ENCODE results near the gene VPS13C. TPM values are rescaled to one million over a fixed set of nuclear protein-coding genes. Genes with fewer than 3 reads are reported as not detected.

The VPS13C gene
- total and polyA plus RNA-seq, 5 donors from 2014 or later: 11.2 to 150 (median 14.3) TPM

- Mint-ChIP-seq H3K4me3 (peak overlapping the region; percentile 90 to 97 (median 94)), H3K27me3 (peaks cover 15% of the 10 kb centered on the region), H3K4me1 (peaks cover 33 to 67% (median 48%) of the 10 kb centered on the region in 4 donors), H3K9me3 (no peaks in the 10 kb centered on the region), H3K36me3 (peaks cover 10% of the 10 kb centered on the region), H3K27ac (peak overlapping the region; percentile 94 to 100 (median 96))
- Histone ChIP-seq H3K36me3 (ENCODE audit: control insufficient read depth, insufficient read depth, low read length) (no peaks in the 10 kb centered on the region), H3K4me3 (ENCODE audit: low read depth, low read length) (peak overlapping the region; percentile 96), H3K4me1 (ENCODE audit: control insufficient read depth, insufficient read depth, low read length, poor library complexity, severe bottlenecking) (peaks cover 25% of the 10 kb centered on the region), H3K27me3 (ENCODE audit: control insufficient read depth, insufficient read depth, low read length) (no peaks in the 10 kb centered on the region), H3K9me3 (ENCODE audit: control insufficient read depth in 2 of 2, low read length in 2 of 2) (no peaks in the 10 kb centered on the region), H3K27ac (ENCODE audit: insufficient read depth, low read length, poor library complexity, severe bottlenecking) (peak overlapping the region; percentile 91)
- DNase-seq: peak; percentile 47 to 88 (median 68)
- ATAC-seq (ENCODE audit: low read depth in 2 of 2): peak; percentile 57 to 58
Observed at GRCh38 chr15:62059816-62060112, 483 bp downstream of the VPS13C start.

- Histone ChIP-seq H3K36me3 (ENCODE audit: control insufficient read depth, insufficient read depth, low read length) (no peaks in the 10 kb centered on the region), H3K4me1 (ENCODE audit: control insufficient read depth, insufficient read depth, low read length, poor library complexity, severe bottlenecking) (peaks cover 28% of the 10 kb centered on the region), H3K27ac (ENCODE audit: insufficient read depth, low read length, poor library complexity, severe bottlenecking) (peak overlapping the region; percentile 91), H3K9me3 (ENCODE audit: control insufficient read depth in 2 of 2, low read length in 2 of 2) (no peaks in the 10 kb centered on the region), H3K4me3 (ENCODE audit: low read depth, low read length) (peak overlapping the region; percentile 96), H3K27me3 (ENCODE audit: control insufficient read depth, insufficient read depth, low read length) (no peaks in the 10 kb centered on the region)
- H3K4me3 Mint-ChIP-seq: peak overlapping the region; percentile 90 to 97 (median 94)
- H3K9me3 Mint-ChIP-seq: no peaks in the 10 kb centered on the region
- H3K36me3 Mint-ChIP-seq: peaks cover 10% of the 10 kb centered on the region
- peak overlapping the region; percentile 94 to 100 (median 96) for H3K27ac Mint-ChIP-seq
- peak in 1 of 3 donors; percentile 29 for DNase-seq
- peaks cover 15% of the 10 kb centered on the region for H3K27me3 Mint-ChIP-seq
- no peak for ATAC-seq (ENCODE audit: low read depth in 2 of 2)
- peaks cover 33 to 72% (median 52%) of the 10 kb centered on the region in 4 donors for H3K4me1 Mint-ChIP-seq
Observed at GRCh38 chr15:62059108-62059815, 985 bp downstream of the VPS13C start.

GRCh38 chr15:62058327-62059028 is 1.8 kb downstream of the VPS13C start:
- ATAC-seq (ENCODE audit: low read depth in 2 of 2) (no peak), DNase-seq (no peak)
- peaks cover 10% of the 10 kb centered on the region for H3K36me3 Mint-ChIP-seq
- peaks cover 35 to 75% (median 55%) of the 10 kb centered on the region in 4 donors for H3K4me1 Mint-ChIP-seq
- H3K27ac Mint-ChIP-seq: peak overlapping the region in 2 of 3 donors; percentile 31 to 96
- peaks cover 7% of the 10 kb centered on the region for H3K27me3 Mint-ChIP-seq
- Histone ChIP-seq H3K36me3 (ENCODE audit: control insufficient read depth, insufficient read depth, low read length) (no peaks in the 10 kb centered on the region), H3K27me3 (ENCODE audit: control insufficient read depth, insufficient read depth, low read length) (no peaks in the 10 kb centered on the region), H3K4me3 (ENCODE audit: low read depth, low read length) (peak overlapping the region; percentile 96), H3K9me3 (ENCODE audit: control insufficient read depth in 2 of 2, low read length in 2 of 2) (no peaks in the 10 kb centered on the region), H3K27ac (ENCODE audit: insufficient read depth, low read length, poor library complexity, severe bottlenecking) (peak overlapping the region; percentile 91), H3K4me1 (ENCODE audit: control insufficient read depth, insufficient read depth, low read length, poor library complexity, severe bottlenecking) (peaks cover 34% of the 10 kb centered on the region)
- H3K4me3 Mint-ChIP-seq: peak overlapping the region; percentile 90 to 97 (median 94)
- no peaks in the 10 kb centered on the region for H3K9me3 Mint-ChIP-seq

GRCh38 chr15:62057341-62057980 is 2.8 kb downstream of the VPS13C start:
- DNase-seq: no peak
- Histone ChIP-seq H3K36me3 (ENCODE audit: control insufficient read depth, insufficient read depth, low read length) (no peaks in the 10 kb centered on the region), H3K4me1 (ENCODE audit: control insufficient read depth, insufficient read depth, low read length, poor library complexity, severe bottlenecking) (peaks cover 44% of the 10 kb centered on the region), H3K4me3 (ENCODE audit: low read depth, low read length) (peak overlapping the region; percentile 96), H3K27ac (ENCODE audit: insufficient read depth, low read length, poor library complexity, severe bottlenecking) (peak overlapping the region; percentile 14), H3K27me3 (ENCODE audit: control insufficient read depth, insufficient read depth, low read length) (no peaks in the 10 kb centered on the region), H3K9me3 (ENCODE audit: control insufficient read depth in 2 of 2, low read length in 2 of 2) (no peaks in the 10 kb centered on the region)
- H3K36me3 Mint-ChIP-seq: peaks cover 10% of the 10 kb centered on the region
- no peak for ATAC-seq (ENCODE audit: low read depth in 2 of 2)
- no peak overlapping the region for H3K27ac Mint-ChIP-seq
- no peaks in the 10 kb centered on the region for H3K9me3 Mint-ChIP-seq
- H3K27me3 Mint-ChIP-seq: peaks cover 6% of the 10 kb centered on the region
- peaks cover 38 to 75% (median 59%) of the 10 kb centered on the region in 4 donors for H3K4me1 Mint-ChIP-seq
- peak overlapping the region in 3 of 4 donors; percentile 16 to 54 (median 22) for H3K4me3 Mint-ChIP-seq

GRCh38 chr15:62054979-62055378 is 5.3 kb downstream of the VPS13C start:
- no peaks in the 10 kb centered on the region for H3K9me3 ChIP-seq (ENCODE audit: control insufficient read depth in 2 of 2, low read length in 2 of 2)
- Mint-ChIP-seq H3K36me3 (peaks cover 12% of the 10 kb centered on the region), H3K4me1 (peaks cover 30 to 76% (median 58%) of the 10 kb centered on the region in 4 donors), H3K27ac (peak overlapping the region in 2 of 3 donors; percentile 11 to 94), H3K4me3 (no peak overlapping the region), H3K9me3 (peaks cover 0 to 2% (median 0%) of the 10 kb centered on the region in 7 donors), H3K27me3 (no peaks in the 10 kb centered on the region)
- H3K4me3 ChIP-seq (ENCODE audit: low read depth, low read length): peak overlapping the region; percentile 1
- peaks cover 41% of the 10 kb centered on the region for H3K4me1 ChIP-seq (ENCODE audit: control insufficient read depth, insufficient read depth, low read length, poor library complexity, severe bottlenecking)
- H3K27me3 ChIP-seq (ENCODE audit: control insufficient read depth, insufficient read depth, low read length): no peaks in the 10 kb centered on the region
- no peaks in the 10 kb centered on the region for H3K36me3 ChIP-seq (ENCODE audit: control insufficient read depth, insufficient read depth, low read length)
- no peak for DNase-seq
- ATAC-seq (ENCODE audit: low read depth in 2 of 2): no peak
- H3K27ac ChIP-seq (ENCODE audit: insufficient read depth, low read length, poor library complexity, severe bottlenecking): no peak overlapping the region

- peaks cover 18% of the 10 kb centered on the region for H3K36me3 Mint-ChIP-seq
- peak overlapping the region in 2 of 4 donors; percentile 18 to 33 for H3K4me3 Mint-ChIP-seq
- H3K9me3 Mint-ChIP-seq: peaks cover 0 to 2% (median 0%) of the 10 kb centered on the region in 7 donors
- Histone ChIP-seq H3K27ac (ENCODE audit: insufficient read depth, low read length, poor library complexity, severe bottlenecking) (no peak overlapping the region), H3K9me3 (ENCODE audit: control insufficient read depth in 2 of 2, low read length in 2 of 2) (no peaks in the 10 kb centered on the region), H3K27me3 (ENCODE audit: control insufficient read depth, insufficient read depth, low read length) (no peaks in the 10 kb centered on the region), H3K4me1 (ENCODE audit: control insufficient read depth, insufficient read depth, low read length, poor library complexity, severe bottlenecking) (peaks cover 32% of the 10 kb centered on the region), H3K36me3 (ENCODE audit: control insufficient read depth, insufficient read depth, low read length) (no peaks in the 10 kb centered on the region), H3K4me3 (ENCODE audit: low read depth, low read length) (peak overlapping the region; percentile 39)
- peaks cover 26 to 73% (median 58%) of the 10 kb centered on the region in 4 donors for H3K4me1 Mint-ChIP-seq
- H3K27ac Mint-ChIP-seq: peak overlapping the region; percentile 2 to 56 (median 2)
- no peaks in the 10 kb centered on the region for H3K27me3 Mint-ChIP-seq
- ATAC-seq (ENCODE audit: low read depth in 2 of 2) (no peak), DNase-seq (no peak)
Observed at GRCh38 chr15:62053439-62054085, 6.7 kb downstream of the VPS13C start.

GRCh38 chr15:62052713-62053112 is 7.5 kb downstream of the VPS13C start:
- Mint-ChIP-seq H3K36me3 (peaks cover 18% of the 10 kb centered on the region), H3K27ac (peak overlapping the region in 2 of 3 donors; percentile 56 to 88), H3K4me3 (no peak overlapping the region), H3K9me3 (peaks cover 0 to 2% (median 0%) of the 10 kb centered on the region in 7 donors), H3K4me1 (peaks cover 27 to 68% (median 56%) of the 10 kb centered on the region in 4 donors), H3K27me3 (no peaks in the 10 kb centered on the region)
- no peaks in the 10 kb centered on the region for H3K9me3 ChIP-seq (ENCODE audit: control insufficient read depth in 2 of 2, low read length in 2 of 2)
- no peak for ATAC-seq (ENCODE audit: low read depth in 2 of 2)
- no peak overlapping the region for H3K4me3 ChIP-seq (ENCODE audit: low read depth, low read length)
- H3K27ac ChIP-seq (ENCODE audit: insufficient read depth, low read length, poor library complexity, severe bottlenecking): peak overlapping the region; percentile 9
- no peaks in the 10 kb centered on the region for H3K36me3 ChIP-seq (ENCODE audit: control insufficient read depth, insufficient read depth, low read length)
- peaks cover 26% of the 10 kb centered on the region for H3K4me1 ChIP-seq (ENCODE audit: control insufficient read depth, insufficient read depth, low read length, poor library complexity, severe bottlenecking)
- H3K27me3 ChIP-seq (ENCODE audit: control insufficient read depth, insufficient read depth, low read length): no peaks in the 10 kb centered on the region
- DNase-seq: no peak

All from CD4-positive, CD25-positive, alpha-beta regulatory T cell (primary cell).